ENCODE results near the gene SMIM27.
A peak's percentile ranks its signal among the peaks of the same experiment; 100 is the strongest.
"Not testable (repeated sequence)": the region's sequence is repeated elsewhere in the genome, so short reads cannot be mapped to it uniquely, and the experiment has no call there.

Gene SMIM27, protein sequence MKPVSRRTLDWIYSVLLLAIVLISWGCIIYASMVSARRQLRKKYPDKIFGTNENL

DNA sequence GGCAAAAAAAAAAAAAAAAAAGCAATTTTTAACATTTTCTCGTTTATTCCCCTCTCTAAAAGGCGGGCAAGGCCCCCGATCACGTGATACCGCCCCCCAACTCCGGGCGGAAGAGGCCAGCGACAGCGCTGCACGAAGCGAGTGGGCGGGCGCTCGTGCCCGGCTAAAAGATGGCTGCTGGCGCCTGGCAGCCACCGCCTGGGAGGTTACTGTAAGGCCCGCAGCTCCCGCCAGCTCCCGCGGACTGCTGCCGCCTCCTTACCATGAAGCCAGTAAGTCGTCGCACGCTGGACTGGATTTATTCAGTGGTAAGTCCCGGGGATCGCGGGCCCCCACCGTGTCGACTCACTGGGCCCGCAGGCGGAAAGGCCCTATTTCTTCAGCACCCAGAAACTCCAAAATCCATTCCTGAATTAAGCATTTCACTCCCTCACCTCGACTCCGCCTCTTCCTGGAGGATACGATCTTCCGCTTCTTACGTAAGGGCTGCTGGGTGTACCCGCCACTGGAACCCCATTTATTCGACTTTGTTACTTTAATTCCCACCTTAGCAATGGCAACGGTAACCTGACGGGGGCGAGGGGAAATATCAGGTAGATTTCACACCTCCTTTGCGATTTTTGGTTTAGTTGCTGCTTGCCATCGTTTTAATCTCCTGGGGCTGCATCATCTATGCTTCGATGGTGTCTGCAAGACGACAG is at the start of gene SMIM27, which contains the start of gene TOPORS:
Gene SMIM27 (plus strand): TSS at position 156 of the 701 bp plus-strand sequence. CDS start 108 bp downstream, at position 264.
Gene TOPORS (minus strand): TSS at position 415 of the 701 bp plus-strand sequence. CDS start 150 bp downstream, at position 265.
- DNase-seq (ENCODE audit: low spot score): peak; percentile 94

DNA sequence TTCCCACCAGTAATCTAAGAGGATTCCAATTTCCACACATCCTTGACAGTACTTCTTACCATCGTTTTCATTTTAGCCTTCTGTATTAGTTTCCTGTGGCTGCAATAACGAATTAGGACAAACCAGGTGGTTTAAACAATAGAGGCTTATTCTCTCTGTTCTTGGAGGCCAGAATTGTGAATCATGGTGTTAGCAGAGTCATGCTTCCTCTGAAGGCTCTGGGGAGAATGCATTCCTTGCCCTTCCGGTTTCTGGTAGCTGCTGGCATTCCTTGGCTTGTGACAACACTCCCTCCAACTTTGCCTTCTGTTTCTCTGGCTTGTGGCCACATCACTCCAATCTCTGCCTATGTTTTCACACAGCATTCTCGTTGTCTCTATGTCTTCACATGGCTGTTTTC is 49.7 kb upstream of the SMIM27 start:
- DNase-seq (ENCODE audit: low spot score): no peak

- DNase-seq (ENCODE audit: low spot score): no peak
These were observed 49.1 kb upstream of the SMIM27 start for GRCh38 chr9:32503008-32503407.

DNA sequence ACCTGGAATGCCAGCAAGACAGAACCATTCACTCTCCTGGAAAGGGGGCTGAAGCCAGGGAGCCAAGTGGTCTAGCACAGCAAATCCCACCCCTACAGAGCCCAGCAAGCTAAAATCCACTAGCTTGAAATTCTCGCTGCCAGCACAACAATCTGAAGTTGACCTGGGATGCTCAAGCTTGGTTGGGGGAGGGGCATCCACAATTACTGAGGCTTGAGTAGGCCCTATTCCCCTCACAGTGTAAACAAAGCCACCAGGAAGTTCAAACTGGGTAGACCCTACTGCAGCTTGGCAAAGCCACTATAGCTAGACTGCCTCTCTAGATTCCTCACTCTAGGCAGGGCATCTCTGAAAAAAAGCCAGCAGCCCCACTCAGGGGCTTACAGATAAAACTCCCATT is 43.4 kb upstream of the SMIM27 start:
- no peak for DNase-seq (ENCODE audit: low spot score)

GRCh38 chr9:32516241-32516640 is 35.9 kb upstream of the SMIM27 start:
- DNase-seq (ENCODE audit: low spot score): no peak

DNA sequence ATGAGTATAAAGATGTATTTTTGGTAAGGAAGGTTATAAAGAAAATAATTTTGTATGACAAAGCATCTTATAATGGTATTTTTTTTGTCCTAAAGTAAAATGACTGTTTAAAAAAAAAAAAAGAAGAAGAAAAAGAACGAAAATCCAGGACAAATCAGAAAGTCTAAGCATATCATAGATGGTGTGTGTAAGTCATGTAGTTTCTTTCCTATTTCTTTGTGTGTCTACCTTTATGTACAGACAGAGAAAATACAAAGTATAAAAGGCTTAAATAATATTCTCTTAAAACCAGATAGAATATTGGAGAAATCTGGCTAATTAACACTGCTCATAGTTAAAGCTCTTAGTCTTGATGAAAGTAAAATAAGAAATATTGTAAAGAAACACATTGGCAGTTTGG is 33.9 kb upstream of the SMIM27 start:
- no peak for DNase-seq (ENCODE audit: low spot score)

DNA sequence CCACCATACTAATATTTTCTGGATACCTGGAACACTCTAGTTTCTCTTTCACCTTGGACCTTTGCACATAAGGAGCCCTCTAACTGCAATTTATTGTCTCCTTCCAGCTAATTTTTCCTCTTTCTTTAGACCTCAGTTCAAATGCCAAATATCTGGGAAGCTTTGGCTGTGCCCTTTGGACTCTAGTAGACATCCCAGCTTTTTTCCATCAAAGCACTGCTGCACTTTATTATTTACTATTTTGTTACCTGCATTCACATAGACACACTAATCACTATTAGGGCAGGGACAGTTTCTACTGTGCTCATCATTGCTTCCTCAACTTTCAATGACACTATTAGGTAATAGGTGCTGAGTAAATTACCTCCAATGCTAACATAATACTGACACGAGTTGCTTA is 28.2 kb upstream of the SMIM27 start:
- no peak for DNase-seq (ENCODE audit: low spot score)

DNA sequence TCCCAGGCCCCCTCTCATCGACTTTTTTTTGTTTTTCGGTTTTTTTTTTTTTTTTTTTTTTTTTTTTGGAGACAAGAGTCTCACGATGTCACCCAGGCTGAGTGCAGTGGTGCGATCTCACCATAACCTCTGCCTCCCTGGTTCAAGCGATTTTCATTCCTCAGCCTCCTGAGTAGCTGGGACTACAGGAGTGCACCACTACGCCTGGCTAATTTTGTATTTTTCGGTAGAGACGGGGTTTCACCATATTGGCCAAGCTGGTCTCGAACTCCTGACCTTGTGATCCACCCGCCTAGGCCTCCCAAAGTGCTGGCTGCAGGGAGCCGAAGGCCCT is 27.6 kb upstream of the SMIM27 start:
- not testable (repeated sequence) for DNase-seq (ENCODE audit: low spot score)

GRCh38 chr9:32524892-32525708 is 27.0 kb upstream of the SMIM27 start:
- DNase-seq (ENCODE audit: low spot score): no peak

GRCh38 chr9:32525709-32526030 is 26.5 kb upstream of the SMIM27 start:
- no peak for DNase-seq (ENCODE audit: low spot score)

DNA sequence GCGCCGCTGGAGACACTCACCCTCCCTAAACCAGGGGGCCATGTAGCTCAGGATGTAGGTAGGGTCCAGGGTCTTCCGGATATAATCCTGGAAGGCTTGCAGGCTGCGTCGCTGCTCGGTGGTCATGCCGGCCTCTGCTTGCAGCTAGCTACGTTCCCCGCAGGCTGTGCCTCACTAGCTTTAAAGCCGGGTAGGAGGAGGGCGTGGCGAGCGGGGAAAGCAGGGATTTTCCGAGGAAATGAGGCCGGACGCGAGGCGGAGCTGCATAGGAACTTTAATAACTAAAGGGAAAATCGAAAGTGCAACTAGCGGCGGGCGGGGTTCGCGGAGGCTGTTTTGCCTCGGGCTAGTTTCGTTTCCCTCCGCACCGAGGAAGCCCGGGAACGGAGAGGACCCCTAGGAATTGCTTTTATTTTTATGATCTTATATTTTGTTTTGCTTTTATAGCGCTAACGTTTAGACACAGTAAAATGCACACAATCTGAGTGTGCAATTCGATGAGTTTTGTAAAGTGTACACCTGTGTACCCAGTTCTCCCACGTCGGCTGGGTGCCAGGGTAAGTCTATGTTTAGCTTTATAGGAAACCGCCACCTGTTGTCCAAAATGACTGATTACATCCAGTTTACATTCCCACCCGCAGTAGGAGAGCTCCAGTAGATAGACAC is 26.0 kb upstream of the SMIM27 start, which contains the start of gene RIGI:
Gene RIGI (minus strand): TSS at position 156 of the 666 bp plus-strand sequence. CDS start 30 bp downstream, at position 126.
- peak; percentile 84 for DNase-seq (ENCODE audit: low spot score)

DNA sequence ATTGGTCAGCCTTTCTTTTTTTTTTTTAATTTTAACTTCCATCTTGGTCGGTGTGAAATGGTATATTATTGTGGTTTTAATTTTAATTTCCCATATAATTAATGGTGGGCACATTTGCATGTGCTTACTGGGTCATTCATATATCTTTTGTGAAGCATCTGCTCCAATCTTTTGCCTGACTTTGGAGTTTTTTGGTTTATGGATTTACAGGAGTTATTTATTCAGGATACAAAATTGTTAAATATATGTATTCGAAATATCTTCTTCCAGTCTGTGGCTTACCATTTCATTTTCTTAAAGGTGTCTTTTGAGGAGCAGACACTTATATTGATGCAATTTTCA is 25.4 kb upstream of the SMIM27 start:
- DNase-seq (ENCODE audit: low spot score): no peak

DNA sequence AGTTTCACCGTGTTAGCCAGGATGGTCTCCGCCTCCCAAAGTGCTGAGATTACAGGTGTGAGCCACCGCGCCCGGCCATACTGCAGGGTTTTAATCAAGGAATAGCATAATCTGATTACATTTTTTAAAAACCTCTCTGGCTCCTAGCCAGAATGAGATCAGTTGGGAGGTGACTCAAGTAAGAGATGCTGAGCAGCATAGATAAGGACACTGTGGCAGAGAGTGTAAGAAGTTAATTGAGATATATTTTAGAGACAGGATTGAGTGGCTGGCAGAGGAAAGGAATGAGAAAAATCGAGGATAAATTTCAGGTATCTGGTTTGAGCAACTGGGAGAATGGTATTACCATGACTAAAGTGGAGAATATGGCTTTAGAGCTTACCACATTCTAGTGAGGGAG is 18.8 kb upstream of the SMIM27 start:
- no peak for DNase-seq (ENCODE audit: low spot score)

GRCh38 chr9:32533816-32534215 is 18.3 kb upstream of the SMIM27 start:
- no peak for DNase-seq (ENCODE audit: low spot score)

GRCh38 chr9:32543047-32543446 is 9.1 kb upstream of the SMIM27 start:
- no peak for DNase-seq (ENCODE audit: low spot score)

GRCh38 chr9:32545884-32546283 is 6.2 kb upstream of the SMIM27 start:
- DNase-seq (ENCODE audit: low spot score): no peak

DNA sequence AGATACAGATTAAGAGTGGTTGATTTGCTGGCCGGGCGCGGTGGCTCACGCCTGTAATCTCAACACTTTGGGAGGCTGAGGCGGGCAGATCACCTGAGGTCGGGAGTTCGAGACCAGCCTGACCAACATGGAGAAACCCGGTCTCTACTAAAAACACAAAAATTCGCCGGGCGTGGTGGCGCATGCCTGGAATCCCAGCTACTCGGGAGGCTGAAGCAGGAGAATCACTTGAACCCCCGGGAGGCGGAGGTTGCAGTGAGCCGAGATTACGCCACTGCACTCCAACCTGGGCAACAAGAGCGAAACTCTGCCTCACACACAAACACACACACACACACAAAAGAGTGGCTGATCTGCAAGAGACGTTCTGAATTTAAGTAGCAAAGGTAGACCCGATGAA is 3.9 kb upstream of the SMIM27 start:
- not testable (repeated sequence) for DNase-seq (ENCODE audit: low spot score)

DNA sequence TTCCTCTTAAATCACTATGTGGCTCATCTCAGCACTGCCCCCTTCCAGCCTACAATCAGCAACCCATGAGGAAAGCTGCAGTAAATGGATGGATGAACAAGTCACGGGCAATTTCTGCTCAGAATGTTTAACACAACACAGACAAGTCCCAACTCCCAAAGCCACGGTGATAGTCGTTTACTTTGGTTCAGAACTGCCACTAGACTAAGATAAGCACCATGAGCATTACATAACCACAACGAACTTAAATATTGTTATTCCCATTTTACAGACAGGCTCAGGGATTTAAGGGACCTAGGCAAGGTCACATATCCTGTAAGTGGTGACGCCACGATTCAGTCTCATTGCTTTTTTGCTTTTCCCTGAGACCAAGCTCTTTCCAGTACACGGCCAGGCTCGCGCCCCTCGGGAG is 2.0 kb upstream of the SMIM27 start:
- DNase-seq (ENCODE audit: low spot score): peak; percentile 39

DNA sequence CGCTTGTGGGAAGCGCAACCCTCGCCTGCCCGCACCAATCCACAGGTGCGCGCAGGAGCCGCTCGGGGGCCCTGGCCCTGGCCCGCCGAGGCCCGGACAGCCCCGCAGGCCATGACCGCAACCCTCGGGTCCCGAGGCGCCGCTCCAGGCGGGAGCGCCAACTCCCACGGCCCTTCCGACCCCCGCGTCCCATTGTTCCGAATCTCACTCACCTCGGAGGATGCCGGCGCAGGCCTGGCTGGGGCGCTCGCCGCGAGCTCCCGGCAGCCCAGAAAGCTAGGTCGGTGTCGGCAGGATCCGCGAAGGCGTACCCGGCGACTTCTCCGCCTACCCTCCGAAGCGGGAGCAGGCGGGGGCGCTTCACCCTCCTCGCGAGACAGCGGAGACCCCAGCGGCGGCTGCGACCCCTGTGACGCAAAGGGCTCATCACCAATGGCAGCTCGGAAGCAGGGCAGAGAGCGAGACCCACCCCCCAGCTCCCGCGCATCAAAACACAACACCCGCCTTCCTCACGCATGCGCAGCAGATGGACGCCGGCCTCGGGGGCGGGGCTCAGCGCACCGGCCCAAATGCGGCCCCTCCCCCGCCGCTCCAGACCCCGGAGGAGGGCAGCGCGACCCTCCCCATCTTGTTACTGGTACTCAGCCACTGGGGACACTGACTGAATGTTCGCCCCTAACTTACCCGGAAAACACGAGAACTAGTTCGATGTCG is 1.4 kb upstream of the SMIM27 start:
- DNase-seq (ENCODE audit: low spot score): peak; percentile 93

GRCh38 chr9:32551276-32552051 is 663 bp upstream of the SMIM27 start:
- peak; percentile 46 for DNase-seq (ENCODE audit: low spot score)

DNA sequence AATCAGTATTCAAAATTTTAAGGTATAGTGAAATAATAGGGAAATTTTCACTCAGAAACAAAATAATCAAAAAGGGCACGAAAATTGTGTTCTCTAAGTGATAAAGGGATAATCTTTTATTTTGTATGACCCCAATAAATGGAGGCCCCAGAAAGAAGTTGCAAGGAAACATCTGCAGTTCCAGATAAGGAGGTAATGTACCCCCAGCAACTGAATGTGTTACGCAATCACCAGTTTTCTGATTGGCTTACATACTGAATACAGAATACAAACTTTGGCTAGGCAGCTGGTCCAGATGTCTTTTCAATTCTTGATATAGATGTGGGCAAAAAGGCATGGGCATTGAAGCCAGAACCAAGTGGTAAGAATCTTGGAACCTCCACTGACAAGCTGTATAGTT is 2.0 kb downstream of the SMIM27 start:
- no peak for DNase-seq (ENCODE audit: low spot score)

Data from putamen (tissue), 1 donor.